ENCODE results near the gene KANSL1. TPM values are rescaled to one million over a fixed set of nuclear protein-coding genes. Genes with fewer than 3 reads are reported as not detected.

Gene KANSL1
- total and polyA plus RNA-seq, 8 donors, result 65.9 to 129 (median 79.0) TPM

GRCh38 chr17:46080118-46081017 lies 112.9 kb downstream of the KANSL1 start:
- H3K4me1 ChIP-seq, result peaks cover 5 to 31% of the 10 kb centered on the region in 2 donors
- no peak overlapping the region for H3K4me3 ChIP-seq
- ATAC-seq (no peak), DNase-seq (no peak)
- TF ChIP-seq CTCF (IDR thresholded peaks at IDR 0.05), result no peak
- H3K27ac ChIP-seq, result no peak overlapping the region
- no peaks in the 10 kb centered on the region for H3K27me3 ChIP-seq
- intact Hi-C loops (cut with DNase I), result no loop called here
- H3K9me3 ChIP-seq, result no peaks in the 10 kb centered on the region
- no peaks in the 10 kb centered on the region for H3K36me3 ChIP-seq

- ATAC-seq, result peak; percentile 80
- Histone ChIP-seq H3K36me3 (no peaks in the 10 kb centered on the region), H3K4me3 (no peak overlapping the region), H3K9me3 (no peaks in the 10 kb centered on the region), H3K27me3 (no peaks in the 10 kb centered on the region), H3K4me1 (peaks cover 5 to 31% of the 10 kb centered on the region in 2 donors), H3K27ac (no peak overlapping the region)
- intact Hi-C loops (cut with DNase I), result no loop called here
- DNase-seq, result no peak
- TF ChIP-seq CTCF (IDR thresholded peaks at IDR 0.05), result no peak
Measured at GRCh38 chr17:46078675-46079074, 114.6 kb downstream of the KANSL1 start.

GRCh38 chr17:46074540-46074939 lies 118.7 kb downstream of the KANSL1 start:
- no peak overlapping the region for H3K27ac ChIP-seq
- H3K27me3 ChIP-seq, result no peaks in the 10 kb centered on the region
- H3K36me3 ChIP-seq, result no peaks in the 10 kb centered on the region
- no peak for ATAC-seq
- H3K4me3 ChIP-seq, result no peak overlapping the region
- intact Hi-C loops (cut with DNase I), result no loop called here
- H3K4me1 ChIP-seq, result peaks cover 0 to 11% of the 10 kb centered on the region in 2 donors
- DNase-seq, result no peak
- TF ChIP-seq CTCF (IDR thresholded peaks at IDR 0.05), result no peak
- H3K9me3 ChIP-seq, result no peaks in the 10 kb centered on the region

GRCh38 chr17:46072998-46073397 lies 120.2 kb downstream of the KANSL1 start:
- TF ChIP-seq CTCF (IDR thresholded peaks at IDR 0.05), result no peak
- no peak for DNase-seq
- intact Hi-C loops (cut with DNase I), result no loop called here
- no peak for ATAC-seq
- Histone ChIP-seq H3K27ac (no peak overlapping the region), H3K36me3 (no peaks in the 10 kb centered on the region), H3K9me3 (no peaks in the 10 kb centered on the region), H3K27me3 (no peaks in the 10 kb centered on the region), H3K4me3 (no peak overlapping the region), H3K4me1 (peaks cover 0 to 2% of the 10 kb centered on the region in 2 donors)

- ATAC-seq (no peak), DNase-seq (no peak)
- Histone ChIP-seq H3K4me1 (no peaks in the 10 kb centered on the region), H3K36me3 (peaks cover 0 to 10% of the 10 kb centered on the region in 2 donors), H3K27me3 (no peaks in the 10 kb centered on the region), H3K4me3 (no peak overlapping the region), H3K9me3 (no peaks in the 10 kb centered on the region), H3K27ac (no peak overlapping the region)
- intact Hi-C loops (cut with DNase I), result no loop called here
- TF ChIP-seq CTCF (IDR thresholded peaks at IDR 0.05), result no peak
Measured at GRCh38 chr17:46071796-46072195, 121.4 kb downstream of the KANSL1 start.
